Measurements from ENCODE around the gene MON1A. TPM values are rescaled to one million over a fixed set of nuclear protein-coding genes. Genes with fewer than 3 reads are reported as not detected.
"Not testable (repeated sequence)": the region's sequence is repeated elsewhere in the genome, so short reads cannot be mapped to it uniquely, and the experiment has no call there.

MON1A gene
- total RNA-seq, 2 experiments from 2014 or later = 6.3 to 7.8 TPM

DNA sequence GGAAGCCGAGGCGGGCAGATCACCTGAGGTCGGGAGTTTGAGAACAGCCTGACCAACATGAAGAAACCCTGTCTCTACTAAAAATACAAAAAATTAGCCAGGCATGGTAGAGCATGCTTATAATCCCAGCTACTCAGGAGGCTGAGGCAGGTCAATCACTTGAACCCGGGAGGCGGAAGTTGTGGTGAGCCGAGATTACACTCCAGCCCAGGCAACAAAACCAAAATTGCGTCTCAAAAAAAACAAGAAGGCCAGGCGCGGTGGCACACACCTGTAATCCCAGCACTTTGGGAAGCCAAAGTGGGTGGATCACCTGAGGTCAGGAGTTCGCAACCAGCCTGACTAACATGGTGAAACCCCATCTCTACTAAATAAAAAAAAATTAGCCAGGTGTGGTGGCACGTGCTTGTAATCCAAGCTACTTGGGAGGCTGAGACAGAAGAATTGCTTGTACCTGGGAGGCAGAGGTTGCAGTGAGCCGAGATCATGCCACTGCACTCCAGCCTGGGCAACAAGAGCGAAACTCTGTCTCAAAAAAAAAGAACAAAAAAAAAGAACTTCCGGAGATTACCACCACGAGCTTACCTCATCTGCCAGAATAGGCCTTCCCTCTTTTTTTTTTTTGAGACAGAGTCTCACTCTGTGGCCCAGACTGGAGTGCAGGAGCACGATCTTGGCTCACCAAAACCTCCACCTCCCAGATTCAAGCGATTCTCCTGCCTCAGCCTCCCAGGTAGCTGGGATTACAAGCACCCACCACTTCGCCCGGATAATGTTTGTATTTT is 11.6 kb downstream of the MON1A start:
- H3K4me1 Mint-ChIP-seq (ENCODE audit: low read depth); DNase-seq; H3K27me3 Mint-ChIP-seq; POLR2A ChIA-PET; H3K9me3 Mint-ChIP-seq; H3K4me3 Mint-ChIP-seq; H3K27ac Mint-ChIP-seq; H3K36me3 Mint-ChIP-seq; intact Hi-C loops (cut with micrococcal nuclease): not testable (repeated sequence)
- CTCF ChIA-PET = interaction anchor here (0.6 to 2.3 kb wide), 2 partner anchors 12 to 116 kb away, joined by 4 to 9 read pairs; partner anchors contain the start of gene MON1A

DNA sequence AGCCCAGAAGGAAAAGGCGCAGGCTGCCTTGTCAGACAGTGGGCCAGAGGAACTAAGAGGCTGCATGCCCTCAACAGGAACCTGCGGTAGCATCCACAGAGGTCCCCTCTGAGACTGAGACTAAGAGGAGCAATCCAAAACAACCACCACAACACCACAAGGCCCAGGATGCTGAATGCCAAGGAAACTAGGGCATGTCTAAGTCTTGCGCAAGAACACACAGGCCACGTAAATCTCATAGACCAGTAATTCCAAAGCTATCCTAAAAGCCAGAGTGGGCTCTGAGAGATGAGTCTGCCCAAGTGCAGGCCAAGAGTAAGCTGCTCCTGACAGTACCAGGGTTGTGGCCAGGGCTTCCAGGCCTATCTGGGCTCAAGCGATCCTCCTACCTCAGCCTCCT is 12.9 kb downstream of the MON1A start:
- Mint-ChIP-seq H3K27me3 (no peaks in the 10 kb centered on the region), H3K27ac (no peak overlapping the region), H3K4me1 (ENCODE audit: low read depth) (no peaks in the 10 kb centered on the region), H3K9me3 (no peaks in the 10 kb centered on the region), H3K4me3 (no peak overlapping the region), H3K36me3 (peaks cover 1% of the 10 kb centered on the region)
- CTCF ChIA-PET = interaction anchor here (1.2 kb wide), 1 partner anchor 78 kb away, joined by 3 read pairs; no protein-coding TSS in a partner anchor
- DNase-seq = no peak
- intact Hi-C loops (cut with micrococcal nuclease) = no loop called here
- POLR2A ChIA-PET = no interaction called here

DNA sequence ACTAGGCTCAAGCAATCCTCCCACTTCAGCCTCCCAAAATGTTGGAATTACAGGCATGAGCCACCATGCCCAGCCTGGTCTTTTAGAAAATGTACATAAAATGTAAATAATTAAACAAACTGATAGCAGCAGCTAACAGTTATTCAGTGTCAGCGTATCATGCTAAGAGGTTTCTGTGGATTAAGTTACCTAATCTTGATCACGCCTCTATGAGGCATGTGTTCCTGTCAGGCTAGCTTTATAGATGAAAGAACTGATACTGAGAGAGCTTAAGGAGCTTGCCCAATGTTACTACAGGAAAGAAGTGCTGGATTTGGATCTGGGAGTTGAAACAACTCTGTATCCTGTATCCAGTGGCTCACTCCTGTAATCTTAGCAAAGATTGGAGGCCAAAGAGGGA is 14.7 kb downstream of the MON1A start:
- CTCF ChIA-PET = interaction anchor here (0.6 to 2.0 kb wide), 2 partner anchors 8 to 211 kb away, joined by 3 to 5 read pairs; no protein-coding TSS in a partner anchor
- intact Hi-C loops (cut with micrococcal nuclease) = no loop called here
- no peaks in the 10 kb centered on the region for H3K9me3 Mint-ChIP-seq

DNA sequence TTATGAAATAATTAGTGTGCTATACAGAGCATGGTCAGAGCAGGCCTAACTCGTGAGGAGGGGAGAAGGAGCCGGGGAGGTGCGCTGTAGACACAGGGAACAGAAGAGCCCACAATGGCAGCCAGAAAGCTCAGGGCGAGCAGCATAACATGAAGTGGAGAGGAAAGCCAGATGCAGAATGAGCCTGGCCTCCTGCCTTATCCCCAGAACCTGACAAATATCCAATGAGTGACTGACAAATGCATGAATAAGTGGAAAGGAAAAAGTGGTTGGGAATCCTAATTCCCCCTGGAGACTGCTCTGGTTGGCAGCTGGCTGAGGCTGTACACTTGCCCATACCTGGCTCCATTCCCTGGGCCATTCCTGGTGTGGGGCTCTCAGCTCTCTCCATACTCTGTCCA is 16.7 kb downstream of the MON1A start:
- Mint-ChIP-seq H3K27ac (no peak overlapping the region), H3K4me1 (ENCODE audit: low read depth) (no peaks in the 10 kb centered on the region), H3K9me3 (no peaks in the 10 kb centered on the region), H3K4me3 (no peak overlapping the region), H3K27me3 (no peaks in the 10 kb centered on the region), H3K36me3 (peaks cover 11% of the 10 kb centered on the region)
- no peak for DNase-seq
- intact Hi-C loops (cut with micrococcal nuclease) = no loop called here
- POLR2A ChIA-PET = no interaction called here
- CTCF ChIA-PET = no interaction called here

More for the DNA sequence above, 14.7 kb downstream of the MON1A start:
- Mint-ChIP-seq H3K4me3 (no peak overlapping the region), H3K27ac (no peak overlapping the region), H3K36me3 (peaks cover 8% of the 10 kb centered on the region), H3K27me3 (no peaks in the 10 kb centered on the region), H3K4me1 (ENCODE audit: low read depth) (no peaks in the 10 kb centered on the region)
- DNase-seq = no peak
- POLR2A ChIA-PET = no interaction called here

DNA sequence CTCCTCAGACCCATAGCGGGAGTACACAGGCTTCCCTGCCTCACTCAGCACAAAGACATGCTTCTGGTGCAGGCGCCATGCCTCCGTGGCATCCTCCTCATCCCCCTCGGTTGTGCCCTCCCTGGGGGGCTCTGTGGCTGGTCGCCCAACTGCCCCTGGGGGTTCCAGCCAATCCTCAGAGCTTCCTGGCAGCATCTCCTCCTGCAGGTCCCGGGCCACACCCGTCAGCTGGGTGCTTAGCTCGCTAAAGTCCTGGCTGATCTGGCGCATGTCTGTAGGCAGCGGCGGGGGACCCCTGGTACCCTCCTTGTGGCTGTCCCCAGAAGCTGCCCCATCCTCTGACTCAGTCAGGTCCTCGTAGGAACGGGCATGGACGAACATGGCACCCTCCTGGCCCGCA is 18.0 kb downstream of the MON1A start:
- no peaks in the 10 kb centered on the region for H3K9me3 Mint-ChIP-seq
- ChIA-PET CTCF (no interaction called here), POLR2A (no interaction called here)
- no peak for DNase-seq
- intact Hi-C loops (cut with micrococcal nuclease) = no loop called here
- no peak overlapping the region for H3K27ac Mint-ChIP-seq
- peaks cover 1% of the 10 kb centered on the region for H3K4me1 Mint-ChIP-seq (ENCODE audit: low read depth)
- H3K27me3 Mint-ChIP-seq = no peaks in the 10 kb centered on the region
- peaks cover 11% of the 10 kb centered on the region for H3K36me3 Mint-ChIP-seq
- H3K4me3 Mint-ChIP-seq = no peak overlapping the region

DNA sequence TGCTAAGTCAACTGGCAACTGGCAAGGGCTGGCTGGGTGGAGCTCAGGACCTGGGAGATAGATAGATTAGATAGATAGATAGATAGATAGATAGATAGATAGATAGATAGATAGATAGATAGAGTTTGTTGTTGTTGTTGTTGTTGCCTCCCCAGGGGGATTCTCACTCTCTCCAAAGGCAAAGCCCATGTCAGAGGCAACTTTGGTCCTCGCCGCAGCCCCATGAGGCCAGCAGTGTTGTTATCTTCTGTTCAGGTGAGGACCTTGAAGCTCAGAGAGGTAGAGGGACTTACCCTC is 18.5 kb downstream of the MON1A start:
- intact Hi-C loops (cut with micrococcal nuclease) = no loop called here
- no peak for DNase-seq
- Mint-ChIP-seq H3K4me3 (no peak overlapping the region), H3K27ac (no peak overlapping the region), H3K9me3 (no peaks in the 10 kb centered on the region), H3K36me3 (peaks cover 11% of the 10 kb centered on the region), H3K4me1 (ENCODE audit: low read depth) (peaks cover 7% of the 10 kb centered on the region), H3K27me3 (no peaks in the 10 kb centered on the region)
- ChIA-PET CTCF (no interaction called here), POLR2A (no interaction called here)

DNA sequence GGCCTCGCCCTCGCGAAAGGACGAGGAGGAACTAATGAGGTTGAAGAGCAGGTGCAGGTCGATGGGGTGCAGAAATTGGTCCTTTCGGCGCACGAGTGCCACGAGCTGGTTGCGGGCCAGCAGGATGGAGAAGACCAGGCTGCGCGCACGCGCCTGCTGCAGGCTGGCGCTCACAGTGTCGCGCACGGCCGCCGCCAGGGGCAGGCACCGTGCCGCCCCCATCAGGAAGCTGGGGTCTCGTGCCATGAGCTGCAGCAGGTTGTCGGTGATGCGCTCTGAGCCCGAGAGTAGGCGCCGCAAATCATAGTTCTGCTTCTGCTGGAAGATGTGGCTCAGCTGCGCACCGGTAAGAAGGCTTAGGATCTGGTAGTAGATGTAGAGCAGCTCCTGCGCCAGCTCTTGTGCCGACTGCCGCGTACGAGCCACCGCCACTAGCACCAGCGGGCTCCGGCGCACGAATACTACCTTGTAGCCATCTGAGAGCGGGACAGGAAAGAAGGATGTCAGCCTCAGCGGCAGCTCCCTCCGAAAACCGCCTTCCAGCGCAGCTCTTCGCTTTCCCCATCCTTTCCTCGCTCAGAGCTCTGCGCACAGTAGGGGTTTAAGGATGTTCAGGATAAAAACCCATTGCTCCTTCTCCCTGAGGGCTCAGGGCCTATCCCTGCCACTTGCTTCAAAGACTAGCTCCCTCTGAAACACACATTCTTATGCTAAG is 19.0 kb downstream of the MON1A start:
- H3K9me3 Mint-ChIP-seq = no peaks in the 10 kb centered on the region
- peaks cover 11% of the 10 kb centered on the region for H3K36me3 Mint-ChIP-seq
- H3K27me3 Mint-ChIP-seq = no peaks in the 10 kb centered on the region
- intact Hi-C loops (cut with micrococcal nuclease) = no loop called here
- no peak overlapping the region for H3K27ac Mint-ChIP-seq
- CTCF ChIA-PET = no interaction called here
- DNase-seq = no peak
- peaks cover 12% of the 10 kb centered on the region for H3K4me1 Mint-ChIP-seq (ENCODE audit: low read depth)
- H3K4me3 Mint-ChIP-seq = no peak overlapping the region
- POLR2A ChIA-PET = no interaction called here

DNA sequence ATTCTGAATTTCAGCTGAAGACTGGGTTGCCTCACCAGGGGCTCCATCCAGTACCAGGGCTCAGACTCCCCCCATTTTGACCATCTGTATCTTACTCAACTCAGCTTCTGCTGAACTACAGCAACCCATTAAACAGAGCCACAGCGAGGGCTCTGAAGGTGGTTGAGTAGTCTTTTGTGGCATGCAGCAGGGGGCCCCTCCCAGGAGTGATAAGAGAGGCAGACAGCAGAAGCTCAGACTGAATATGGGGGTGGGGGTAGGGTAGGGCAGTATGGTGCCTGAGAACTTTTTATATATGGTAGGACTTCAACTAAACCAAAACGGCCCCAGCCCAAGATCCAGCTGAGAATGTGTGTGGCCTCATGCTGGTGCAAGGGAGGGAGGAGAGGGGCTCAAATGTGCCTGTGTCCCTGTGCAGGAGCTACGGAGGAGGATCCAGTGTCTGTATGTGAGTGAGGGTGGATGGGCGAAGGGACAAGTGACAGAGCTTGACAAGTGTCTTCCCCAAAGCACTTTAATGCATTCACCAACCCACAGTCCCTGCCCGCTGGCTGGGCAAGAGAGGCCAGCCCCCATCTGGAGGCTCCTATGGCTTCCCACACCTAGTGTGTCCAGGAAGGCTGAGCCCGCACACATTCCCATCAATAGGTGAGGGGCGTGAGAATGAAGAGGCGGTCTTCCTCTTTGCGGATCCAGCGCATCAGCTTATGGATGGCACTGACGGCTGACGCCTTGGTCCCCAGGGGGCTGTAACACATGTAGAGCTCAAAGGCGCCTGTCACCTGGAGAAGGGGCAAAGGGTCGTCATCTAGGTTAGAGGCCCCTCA is 21.0 kb downstream of the MON1A start:
- H3K9me3 Mint-ChIP-seq = no peaks in the 10 kb centered on the region
- H3K27ac Mint-ChIP-seq = no peak overlapping the region
- intact Hi-C loops (cut with micrococcal nuclease) = no loop called here
- H3K4me3 Mint-ChIP-seq = no peak overlapping the region
- CTCF ChIA-PET = interaction anchor here (1.0 to 3.7 kb wide), 3 partner anchors 39 to 106 kb away, joined by 3 to 23 read pairs (median 4); partner anchors contain the start of gene INKA1
- no peak for DNase-seq
- POLR2A ChIA-PET = interaction anchor here (1.6 kb wide), 1 partner anchor 11 kb away, joined by 3 read pairs; no protein-coding TSS in a partner anchor
- H3K36me3 Mint-ChIP-seq = peaks cover 11% of the 10 kb centered on the region
- peaks cover 22% of the 10 kb centered on the region for H3K4me1 Mint-ChIP-seq (ENCODE audit: low read depth)
- no peaks in the 10 kb centered on the region for H3K27me3 Mint-ChIP-seq

DNA sequence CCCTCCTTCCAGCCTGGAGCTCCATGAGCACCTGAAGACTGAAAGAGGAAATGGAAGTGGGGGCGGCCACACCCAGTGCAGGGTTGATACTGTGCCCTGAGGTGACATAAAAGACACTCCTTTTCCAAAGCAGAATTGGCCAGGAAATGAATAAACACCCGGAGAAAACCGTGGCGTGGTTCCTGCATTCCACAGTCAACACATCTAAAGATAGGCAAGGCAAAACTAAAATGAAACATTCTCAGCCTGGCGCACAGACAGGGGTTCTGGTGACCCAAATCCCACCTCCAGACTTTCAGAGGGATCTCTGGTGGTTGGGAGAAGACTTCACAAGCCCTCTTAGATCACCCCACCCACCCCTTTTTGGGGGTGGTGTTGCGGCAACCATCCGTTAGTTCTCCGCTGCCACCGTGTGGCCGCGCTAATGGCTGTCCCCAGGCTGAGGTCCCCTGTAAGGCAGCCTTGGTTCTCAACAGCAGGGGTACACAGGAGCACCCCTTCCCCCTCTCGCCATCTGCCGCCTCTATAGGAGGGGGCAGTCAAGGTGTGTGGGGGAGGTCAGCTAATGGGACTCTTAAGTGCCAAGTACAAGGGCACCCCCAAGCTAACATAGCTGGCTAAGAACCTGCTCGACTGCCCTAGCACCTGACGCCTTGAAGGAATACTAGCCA is 23.4 kb downstream of the MON1A start:
- CTCF ChIA-PET = interaction anchor here (0.6 to 3.7 kb wide), 8 partner anchors 9 to 205 kb away, joined by 3 to 23 read pairs (median 4); partner anchors contain the start of gene INKA1
- peak overlapping the region; percentile 18 for H3K4me3 Mint-ChIP-seq
- H3K4me1 Mint-ChIP-seq (ENCODE audit: low read depth) = peaks cover 22% of the 10 kb centered on the region
- H3K36me3 Mint-ChIP-seq = peaks cover 8% of the 10 kb centered on the region
- intact Hi-C loops (cut with micrococcal nuclease) = loop anchor here (1.0 kb wide), 2 partner anchors 50 to 104 kb away; partner anchors contain the start of gene TRAIP
- peak overlapping the region; percentile 83 for H3K27ac Mint-ChIP-seq
- H3K27me3 Mint-ChIP-seq = no peaks in the 10 kb centered on the region
- POLR2A ChIA-PET = interaction anchor here (0.5 kb wide), 1 partner anchor 43 kb away, joined by 5 read pairs; no protein-coding TSS in a partner anchor
- peak; percentile 69 for DNase-seq
- no peaks in the 10 kb centered on the region for H3K9me3 Mint-ChIP-seq

DNA sequence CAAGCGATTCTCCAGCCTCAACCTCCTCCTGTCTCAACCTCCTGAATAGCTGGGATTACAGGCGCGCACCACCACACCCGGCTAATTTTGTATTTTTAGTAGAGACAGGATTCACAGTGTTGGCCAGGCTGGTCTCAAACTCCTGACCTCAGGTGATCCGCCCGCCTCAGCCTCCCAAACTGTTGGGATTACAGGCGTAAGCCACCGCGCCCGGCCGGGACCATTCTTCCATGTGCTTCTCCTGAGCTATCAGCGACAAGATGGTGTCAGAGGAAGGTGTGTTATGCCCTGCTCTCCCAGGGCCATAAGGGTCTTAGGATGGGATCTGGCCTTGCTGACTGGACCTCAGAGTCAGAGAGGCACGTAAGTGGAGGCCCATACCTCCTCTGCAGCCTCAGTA is 25.2 kb downstream of the MON1A start:
- H3K9me3 Mint-ChIP-seq; DNase-seq; H3K36me3 Mint-ChIP-seq; POLR2A ChIA-PET; H3K27me3 Mint-ChIP-seq; intact Hi-C loops (cut with micrococcal nuclease): not testable (repeated sequence)
- CTCF ChIA-PET = interaction anchor here (2.1 kb wide), 1 partner anchor 65 kb away, joined by 11 read pairs; no protein-coding TSS in a partner anchor
- Mint-ChIP-seq H3K4me1 (ENCODE audit: low read depth) (peaks cover 22% of the 10 kb centered on the region), H3K4me3 (peak overlapping the region; percentile 88), H3K27ac (peak overlapping the region; percentile 80)

DNA sequence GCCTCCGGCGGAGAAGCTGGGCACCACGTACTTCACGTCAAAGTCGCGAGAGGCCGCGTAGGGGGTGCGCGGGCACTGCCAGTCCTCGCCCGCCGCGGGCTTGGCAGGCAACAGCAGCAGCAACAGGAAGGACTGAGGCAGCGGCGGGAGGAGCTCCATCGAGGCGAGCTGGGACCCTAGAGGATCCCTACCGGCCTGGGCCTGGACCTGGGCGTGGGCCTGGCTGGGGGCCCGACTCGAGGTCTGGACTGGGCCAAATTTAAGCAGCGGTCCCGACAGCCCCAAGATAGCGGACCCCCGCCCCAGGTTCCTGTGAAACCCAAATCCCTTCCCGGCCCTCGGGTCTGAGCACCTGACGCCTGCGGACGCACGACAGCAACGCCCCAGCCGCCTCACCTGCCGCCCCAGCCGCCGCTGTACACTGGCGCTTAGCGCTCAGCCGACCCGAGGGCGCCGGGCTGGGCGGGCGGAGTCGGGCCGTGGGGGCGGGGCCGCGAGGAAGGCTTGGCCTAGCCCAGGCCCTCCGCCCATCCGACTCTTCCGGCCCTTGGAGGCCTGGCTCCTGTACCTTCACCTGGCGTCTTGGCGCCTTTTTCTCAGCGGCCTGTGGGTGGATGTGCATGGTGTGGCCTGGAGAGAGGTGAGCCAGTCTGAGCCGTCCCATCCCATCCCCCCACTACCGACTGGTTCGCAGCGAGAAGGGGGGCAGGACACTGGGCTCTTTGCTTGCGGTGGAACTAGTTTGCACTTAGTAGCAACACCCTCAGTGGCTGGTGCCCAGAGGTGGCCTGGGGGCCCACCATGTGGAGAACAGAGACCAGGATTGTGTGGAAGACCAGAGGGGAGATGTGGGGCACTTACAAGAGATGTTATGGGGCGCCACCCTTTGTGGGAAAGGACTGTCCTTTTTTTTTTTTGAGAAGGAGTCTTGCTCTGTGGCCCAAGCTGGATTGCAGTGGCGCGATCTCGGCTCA is 25.9 kb downstream of the MON1A start, which contains the start of gene MST1R:
MST1R (minus strand) TSS at position 423 of the 974 bp plus-strand sequence; CDS start at position 159, 264 bp downstream.
- peak within 1 kb of the TSS; percentile 80 for H3K27ac Mint-ChIP-seq
- intact Hi-C loops (cut with micrococcal nuclease) = no loop called here
- H3K27me3 Mint-ChIP-seq = no peaks in the 10 kb centered on the region
- ChIA-PET CTCF (interaction anchor here (1.0 to 2.1 kb wide), 2 partner anchors 65 kb away, joined by 4 to 11 read pairs; no protein-coding TSS in a partner anchor), POLR2A (no interaction called here)
- peak within 1 kb of the TSS; percentile 88 for H3K4me3 Mint-ChIP-seq
- peaks cover 22% of the 10 kb centered on the region for H3K4me1 Mint-ChIP-seq (ENCODE audit: low read depth)
- H3K36me3 Mint-ChIP-seq = no peaks in the 10 kb centered on the region
- DNase-seq = peak; percentile 90
- H3K9me3 Mint-ChIP-seq = no peaks in the 10 kb centered on the region

All from activated CD4-positive, alpha-beta memory T cell treated with anti-CD3 and anti-CD28 coated beads for 36 hours (primary cell).